MM.1S (cell line): ENCODE results near the gene HRK.

Source experiments
- CTCF ChIP-seq: fragments of 300-600 bp; sonication (generic); IDR thresholded peaks from 2 replicates; pipeline ENCODE4 v1.5.1; 2016; ENCODE audit warnings: antibody characterized with exemption, low read length, mixed read lengths
- EZH2phosphoT487 ChIP-seq: fragments of 300-600 bp; sonication (generic); IDR thresholded peaks from 2 replicates; pipeline ENCODE4 v1.6.1; 2018; ENCODE audit warnings: antibody characterized with exemption, low read length

- TF ChIP-seq EZH2phosphoT487, result no peak
- no peak for TF ChIP-seq CTCF
These were observed 13.7 kb upstream of the HRK start for GRCh38 chr12:116894913-116895312.
